Stomach (tissue), 9 donors: ENCODE measurements around the gene KIF1A. TPM values are rescaled to one million over a fixed set of nuclear protein-coding genes. Genes with fewer than 3 reads are reported as not detected.

ENCODE experiments used
- DNase-seq, 2 donors: peaks; one replicate each; pipeline versions ENCODE4 v3.0.0 to v3.0.0-alpha.2; 2013 to 2019
- H3K27ac ChIP-seq, 5 donors: fragments of 200-600 bp in 4 of 5; sonication (generic) in 4 of 5; one replicate each; pipeline ENCODE4 v1.5.1; 2013 to 2019; ENCODE audit warnings: mild to moderate bottlenecking in 1 of 5, moderate library complexity in 1 of 5
- H3K27me3 ChIP-seq, 3 donors: fragments of 200-600 bp; sonication (generic); one replicate each; pipeline ENCODE4 v1.5.1; 2017 to 2019; ENCODE audit warnings: mixed run types in 1 of 3
- H3K36me3 ChIP-seq, 4 donors: fragments of 200-600 bp; sonication (generic); 1 replicate in 3 of 4; 2 replicates in 1 of 4; pipeline ENCODE4 v1.5.1; 2016 to 2019
- H3K4me1 ChIP-seq, 4 donors: fragments of 200-600 bp; sonication (generic); one replicate each; pipeline ENCODE4 v1.5.1; 2016 to 2019
- H3K4me3 ChIP-seq, 4 donors: fragments of 200-600 bp; sonication (generic) in 3 of 4; one replicate each; pipeline ENCODE4 v1.5.1; 2016 to 2019; ENCODE audit warnings: mild to moderate bottlenecking in 1 of 4
- H3K9me3 ChIP-seq, 4 donors: fragments of 200-600 bp; sonication (generic); one replicate each; pipeline ENCODE4 v1.5.1; 2016 to 2019
- EP300 ChIP-seq: sonication (generic); formaldehyde crosslinking; IDR thresholded peaks from one replicate; pipeline ENCODE4 v1.6.1; 2017; ENCODE audit warnings: antibody characterized with exemption
- POLR2A ChIP-seq, 4 donors: fragments of 450-650 bp; IDR thresholded peaks; one replicate each; pipeline ENCODE4 v1.6.1; 2016; ENCODE audit warnings: antibody characterized with exemption in 4 of 4, control low read depth in 2 of 4, mild to moderate bottlenecking in 1 of 4, moderate library complexity in 1 of 4
- POLR2AphosphoS5 ChIP-seq, 3 donors: sonication (generic); formaldehyde crosslinking; IDR thresholded peaks; one replicate each; pipeline ENCODE4 v1.6.1; 2016; ENCODE audit warnings: antibody characterized with exemption in 3 of 3
- WGBS, 5 donors: extraction: QIAGEN DNeasy Blood & Tissue Kit in 3 of 5; methylation state at CpG; one replicate each; pipeline versions ENCODE4 v1.1.5 to v1.1.7; 2013 to 2018; 5-methylcytosine and 5-hydroxymethylcytosine counted together
- intact Hi-C: fragments of 100-400 bp; cut with DNase I; formaldehyde crosslinking; loops from one replicate; pipeline ENCODE4 v1.15.1; 2023; ENCODE audit warnings: low total_unique reads
- polyA plus RNA-seq, 3 donors: library from polyadenylated mRNA; stranded (reverse); fragments of 200-250 nt; gene quantifications; one replicate each; pipeline ENCODE4 v1.2.3, GENCODE V29; 2013
- total RNA-seq, 5 donors: library from RNA; depleted of rRNA; stranded (reverse); fragments of >200 nt; gene quantifications; one replicate each; pipeline versions ENCODE4 v1.1.0 to v1.2.3, GENCODE V29; 2014 to 2016
- TF ChIP-seq, protein P1 (sequence below), 7 experiments: fragments of 450-650 bp in 4 of 7; fragments of 200-600 bp in 3 of 7; sonication (generic) in 3 of 7; IDR thresholded peaks; one replicate each; pipeline ENCODE4 v1.5.1; 2016 to 2019; ENCODE audit warnings: antibody characterized with exemption in 7 of 7, control low read depth in 2 of 7, mild to moderate bottlenecking in 1 of 7
- donor health status: healthy with polysubstance abuse.
- donor health status: Bipolar disorder and iron deficiency.
- donor health status: healthy.

The KIF1A gene
- total and polyA plus RNA-seq, 8 donors: 0.15 to 12.5 (median 2.5) TPM

DNA sequence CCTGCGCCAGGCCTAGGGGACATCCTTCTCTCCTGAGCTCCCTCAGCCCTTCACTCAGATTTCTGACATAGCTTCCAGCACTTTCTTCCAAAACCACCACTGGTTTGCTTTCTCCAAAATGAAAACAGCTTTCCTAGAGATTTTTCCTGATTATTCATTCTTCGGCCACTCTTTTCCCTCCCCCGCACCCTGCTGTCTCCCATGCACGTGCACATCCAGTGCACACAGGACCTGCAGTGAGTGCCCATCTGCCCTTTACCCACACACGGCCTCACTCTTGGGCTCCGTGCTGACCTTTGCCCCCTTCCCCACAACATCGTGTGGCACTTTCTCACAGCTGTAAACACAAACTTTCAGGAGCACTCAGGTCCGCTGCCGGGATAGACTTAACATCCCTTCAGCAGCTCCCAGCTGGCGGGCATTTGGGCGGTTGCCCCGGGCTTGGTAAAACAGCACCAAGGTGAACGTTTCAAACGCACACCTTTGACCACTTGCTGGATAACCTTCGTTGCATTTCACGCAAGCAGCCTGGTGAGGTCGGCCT is 25.8 kb downstream of the KIF1A start:
- intact Hi-C loops: no loop called here

DNA sequence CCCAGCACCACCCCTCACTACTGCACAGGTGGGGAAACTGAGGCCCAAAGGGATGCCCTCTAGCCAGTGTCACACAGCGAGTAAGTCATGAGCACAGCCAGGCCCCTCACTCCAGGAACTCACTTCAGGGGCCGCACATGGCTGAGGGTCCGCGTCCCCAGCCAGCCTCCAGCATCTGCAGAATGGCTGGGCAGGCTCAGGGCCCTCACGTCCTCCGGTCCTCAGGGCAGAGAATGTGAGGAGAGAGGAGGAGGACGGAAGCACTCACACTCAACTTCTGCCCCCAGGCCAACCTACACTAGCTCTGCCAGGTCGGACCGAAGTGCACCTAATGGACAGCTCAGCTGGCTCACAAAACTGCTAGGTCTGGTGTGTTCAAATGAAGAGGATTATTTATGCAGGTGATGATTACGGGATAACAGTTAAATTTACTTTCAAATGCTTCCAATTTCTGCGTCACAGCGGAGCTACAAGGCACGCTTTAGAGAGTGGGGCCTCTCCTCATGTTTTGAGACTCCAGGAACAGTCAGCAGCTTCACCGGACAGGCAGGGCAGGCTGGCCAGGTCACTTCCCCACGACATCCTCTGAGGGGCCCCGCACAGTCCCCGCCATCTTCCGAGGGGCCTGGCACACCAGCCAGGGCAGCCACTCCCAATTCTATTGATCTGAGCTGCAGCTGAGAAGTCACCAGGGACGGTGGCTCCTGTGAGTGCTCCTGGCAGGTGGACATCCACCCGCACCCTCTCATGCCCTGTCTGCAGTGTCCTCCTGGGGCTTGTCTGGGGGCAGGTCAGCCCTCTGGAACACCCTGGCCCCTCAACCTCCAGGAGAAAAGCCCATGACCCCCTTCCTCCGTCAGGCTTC is 26.5 kb downstream of the KIF1A start:
- no peak overlapping the region for H3K4me3 ChIP-seq
- TF ChIP-seq, protein P1, sequence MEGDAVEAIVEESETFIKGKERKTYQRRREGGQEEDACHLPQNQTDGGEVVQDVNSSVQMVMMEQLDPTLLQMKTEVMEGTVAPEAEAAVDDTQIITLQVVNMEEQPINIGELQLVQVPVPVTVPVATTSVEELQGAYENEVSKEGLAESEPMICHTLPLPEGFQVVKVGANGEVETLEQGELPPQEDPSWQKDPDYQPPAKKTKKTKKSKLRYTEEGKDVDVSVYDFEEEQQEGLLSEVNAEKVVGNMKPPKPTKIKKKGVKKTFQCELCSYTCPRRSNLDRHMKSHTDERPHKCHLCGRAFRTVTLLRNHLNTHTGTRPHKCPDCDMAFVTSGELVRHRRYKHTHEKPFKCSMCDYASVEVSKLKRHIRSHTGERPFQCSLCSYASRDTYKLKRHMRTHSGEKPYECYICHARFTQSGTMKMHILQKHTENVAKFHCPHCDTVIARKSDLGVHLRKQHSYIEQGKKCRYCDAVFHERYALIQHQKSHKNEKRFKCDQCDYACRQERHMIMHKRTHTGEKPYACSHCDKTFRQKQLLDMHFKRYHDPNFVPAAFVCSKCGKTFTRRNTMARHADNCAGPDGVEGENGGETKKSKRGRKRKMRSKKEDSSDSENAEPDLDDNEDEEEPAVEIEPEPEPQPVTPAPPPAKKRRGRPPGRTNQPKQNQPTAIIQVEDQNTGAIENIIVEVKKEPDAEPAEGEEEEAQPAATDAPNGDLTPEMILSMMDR (IDR thresholded peaks at IDR 0.05): no peak
- no peak for TF ChIP-seq EP300
- no peak for TF ChIP-seq POLR2AphosphoS5 (IDR thresholded peaks at IDR 0.05)
- TF ChIP-seq POLR2A (IDR thresholded peaks at IDR 0.05): no peak
- H3K9me3 ChIP-seq: no peaks in the 10 kb centered on the region
- intact Hi-C loops: no loop called here
- H3K27ac ChIP-seq: no peak overlapping the region
- no peak for DNase-seq
- H3K4me1 ChIP-seq: no peaks in the 10 kb centered on the region
- H3K27me3 ChIP-seq: peaks cover 0 to 52% (median 0%) of the 10 kb centered on the region in 3 donors
- H3K36me3 ChIP-seq: no peaks in the 10 kb centered on the region
- WGBS, 5 donors: 74 to 83% (median 77%) methylated on average over 15 to 21 of the region's 21 CpGs

More for the DNA sequence above, 25.8 kb downstream of the KIF1A start:
- Histone ChIP-seq H3K36me3 (no peaks in the 10 kb centered on the region), H3K27me3 (peaks cover 1 to 52% (median 5%) of the 10 kb centered on the region in 3 donors), H3K4me3 (no peak overlapping the region), H3K4me1 (no peaks in the 10 kb centered on the region), H3K9me3 (no peaks in the 10 kb centered on the region), H3K27ac (no peak overlapping the region)
- 58 to 69% (median 65%) methylated on average over 17 of the region's 17 CpGs for WGBS, 5 donors
- TF ChIP-seq, protein P1 (IDR thresholded peaks at IDR 0.05): no peak
- TF ChIP-seq POLR2AphosphoS5 (IDR thresholded peaks at IDR 0.05): no peak
- TF ChIP-seq POLR2A (IDR thresholded peaks at IDR 0.05): no peak
- no peak for DNase-seq

DNA sequence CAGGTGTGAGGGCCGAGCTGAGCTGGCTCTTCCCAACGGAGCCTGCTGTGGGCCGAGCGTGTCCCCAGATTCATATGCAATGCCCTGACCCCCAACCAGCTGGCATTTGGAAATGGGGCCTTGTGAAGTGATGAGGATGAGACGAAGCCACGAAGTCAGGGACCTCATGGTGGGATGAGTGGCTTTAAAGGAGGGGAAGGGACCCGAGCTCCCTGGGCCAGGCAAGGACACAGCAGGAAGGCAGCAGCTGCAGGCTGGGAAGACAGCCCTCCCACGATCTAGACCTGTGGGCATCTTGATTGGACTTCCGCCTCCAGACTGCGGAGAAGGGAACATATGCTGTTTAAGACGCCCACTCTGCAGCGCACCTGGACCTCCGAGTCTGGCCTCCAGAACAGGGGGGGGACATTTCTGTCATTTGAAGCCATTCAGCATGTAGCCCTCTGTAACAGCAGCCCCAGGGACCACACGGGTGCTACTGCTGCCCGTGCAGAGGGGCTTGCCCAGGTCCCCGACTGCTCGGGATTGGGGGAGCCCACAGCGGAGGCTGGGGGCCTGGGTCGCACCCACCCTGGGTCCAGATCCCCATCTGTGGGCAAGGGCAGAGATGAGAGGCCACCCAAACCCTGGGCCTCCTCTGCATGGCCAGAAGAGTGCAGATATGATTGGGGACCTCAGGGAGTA is 27.2 kb downstream of the KIF1A start:
- intact Hi-C loops: no loop called here
- DNase-seq: no peak
- H3K27ac ChIP-seq: no peak overlapping the region
- H3K27me3 ChIP-seq: peaks cover 0 to 48% (median 0%) of the 10 kb centered on the region in 3 donors
- no peaks in the 10 kb centered on the region for H3K4me1 ChIP-seq
- no peaks in the 10 kb centered on the region for H3K36me3 ChIP-seq
- no peak for TF ChIP-seq POLR2AphosphoS5 (IDR thresholded peaks at IDR 0.05)
- no peaks in the 10 kb centered on the region for H3K9me3 ChIP-seq
- 65 to 77% (median 74%) methylated on average over 9 to 19 of the region's 19 CpGs for WGBS, 5 donors
- H3K4me3 ChIP-seq: no peak overlapping the region

DNA sequence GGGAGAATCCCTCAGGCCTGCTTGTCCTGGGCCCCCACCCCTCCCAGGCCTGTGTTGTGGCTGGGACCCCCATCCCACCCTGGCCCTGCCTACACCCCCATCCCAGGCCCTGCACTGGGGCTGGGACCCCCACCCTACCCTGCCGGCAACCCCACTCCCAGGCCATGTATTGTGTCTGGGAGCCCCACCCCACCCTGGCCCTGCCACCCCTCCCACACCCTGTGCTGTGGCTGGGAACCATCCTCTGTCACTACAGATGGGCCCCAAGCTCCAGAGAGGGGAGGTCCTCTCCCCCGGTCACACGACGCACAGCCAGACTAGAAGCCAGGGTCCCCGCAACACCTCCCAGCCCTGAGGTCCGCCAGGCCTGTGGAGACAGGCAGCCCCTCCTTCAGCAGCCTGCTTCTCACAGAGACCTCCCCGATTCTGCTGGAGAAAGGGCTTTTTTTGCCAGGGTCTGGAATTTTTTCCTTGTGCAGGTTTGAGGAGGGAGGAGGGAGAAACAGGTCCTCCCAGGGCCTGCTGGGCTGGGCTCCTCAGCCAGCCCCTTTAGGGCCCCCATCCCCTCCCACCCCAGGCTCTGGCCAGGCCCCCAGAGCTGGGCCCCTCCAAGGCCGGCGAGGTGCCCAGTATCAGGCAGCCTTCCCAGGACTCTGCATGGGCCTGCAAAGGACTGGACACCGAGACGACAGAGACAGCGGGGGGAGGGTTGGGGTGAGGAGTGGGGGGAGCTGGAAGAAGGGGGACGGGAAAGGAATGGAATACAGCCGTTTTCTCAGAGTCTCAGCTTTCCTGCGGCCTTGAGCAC is 28.0 kb downstream of the KIF1A start:
- Histone ChIP-seq H3K4me1 (no peaks in the 10 kb centered on the region), H3K4me3 (no peak overlapping the region), H3K27ac (no peak overlapping the region), H3K36me3 (no peaks in the 10 kb centered on the region), H3K27me3 (peaks cover 0 to 47% (median 0%) of the 10 kb centered on the region in 3 donors), H3K9me3 (no peaks in the 10 kb centered on the region)
- no peak for TF ChIP-seq POLR2AphosphoS5 (IDR thresholded peaks at IDR 0.05)
- TF ChIP-seq EP300: no peak
- TF ChIP-seq, protein P1 (IDR thresholded peaks at IDR 0.05): no peak
- WGBS, 5 donors: 40 to 49% (median 44%) methylated on average over 14 to 15 of the region's 15 CpGs
- DNase-seq: peak in 1 of 2 donors; percentile 86
- intact Hi-C loops: no loop called here
